ENCODE measurements around the gene LILRB3.
"Not testable (repeated sequence)": the region's sequence is repeated elsewhere in the genome, so short reads cannot be mapped to it uniquely, and the experiment has no call there.

The LILRB3 gene

DNA sequence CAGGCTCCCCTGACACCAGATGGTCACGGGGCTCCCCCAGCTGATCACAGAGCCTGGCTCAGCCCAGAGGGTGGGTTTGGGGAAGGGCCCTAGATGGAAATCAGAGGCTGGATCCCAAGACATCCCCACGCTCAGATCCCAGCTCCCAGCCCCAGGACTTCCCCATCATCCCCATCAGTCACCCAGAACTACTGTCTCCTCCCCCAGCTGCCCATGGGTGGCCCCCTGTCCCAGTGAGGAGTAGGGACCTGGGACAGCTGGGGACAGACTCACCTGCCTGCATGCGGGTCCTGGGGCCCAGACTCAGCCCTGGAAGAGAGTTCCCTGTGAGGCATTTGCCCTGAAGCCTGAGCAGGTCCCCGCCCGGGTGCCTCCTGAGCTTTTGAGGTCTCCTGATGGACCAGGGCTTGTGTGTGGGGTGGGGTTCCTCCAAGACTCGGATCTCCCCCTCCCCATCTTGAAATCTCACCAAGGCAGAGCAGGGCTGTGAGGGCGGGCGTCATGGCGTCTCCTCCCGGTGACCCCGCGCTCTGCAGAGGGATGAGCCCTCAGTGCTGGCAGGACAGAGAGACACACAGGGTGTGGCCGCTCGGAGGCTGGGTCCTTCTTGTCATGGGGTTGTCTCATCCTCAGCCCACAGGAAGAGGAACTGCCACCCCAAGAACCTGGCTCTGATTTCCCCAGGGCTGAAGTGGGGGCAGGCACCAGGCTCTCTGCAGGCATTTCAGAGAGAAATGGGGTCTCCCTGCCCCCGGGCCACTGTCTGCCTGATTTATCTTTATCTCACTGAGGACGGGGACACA, at the start of gene LILRB3:
LILRB3 (minus strand) TSS at position 534 of the 803 bp plus-strand sequence; CDS start at position 503, 31 bp downstream.
- not testable (repeated sequence) for H3K4me3 ChIP-seq (replicated peaks; ENCODE audit: low read depth, low read length); DNase-seq (ENCODE audit: low read depth)

- H3K4me3 ChIP-seq (replicated peaks; ENCODE audit: low read depth, low read length); DNase-seq (ENCODE audit: low read depth): not testable (repeated sequence)
Measured at GRCh38 chr19:54272181-54272580, 49.4 kb upstream of the LILRB3 start.

DNA sequence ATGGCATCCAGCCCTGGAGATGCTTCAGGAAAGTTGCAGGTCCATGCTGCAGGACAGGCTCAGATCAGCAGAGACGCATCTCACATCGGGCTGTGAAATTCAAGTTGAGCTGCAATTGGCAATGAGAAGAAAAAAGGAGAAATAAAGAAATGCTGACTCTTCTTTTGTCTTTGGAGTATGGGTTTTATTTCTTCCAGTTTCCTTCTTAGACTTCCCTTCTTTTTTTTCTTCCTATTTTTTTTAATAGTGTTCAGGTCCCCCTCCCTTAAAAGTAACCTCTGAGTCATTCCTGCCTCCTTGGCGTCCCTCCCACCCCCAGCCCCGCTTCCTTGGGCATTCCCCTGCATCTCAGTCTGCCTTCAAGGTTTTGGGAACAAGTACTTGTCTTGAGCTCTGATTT, 48.8 kb upstream of the LILRB3 start:
- not testable (repeated sequence) for DNase-seq (ENCODE audit: low read depth); H3K4me3 ChIP-seq (replicated peaks; ENCODE audit: low read depth, low read length)

- DNase-seq (ENCODE audit: low read depth) = no peak
- H3K4me3 ChIP-seq (replicated peaks; ENCODE audit: low read depth, low read length) = no peak overlapping the region
- no peak for TF ChIP-seq CTCF (IDR thresholded peaks at IDR 0.05; ENCODE audit: low read length, missing control alignments)
Measured at GRCh38 chr19:54271106-54271505, 48.3 kb upstream of the LILRB3 start.

DNA sequence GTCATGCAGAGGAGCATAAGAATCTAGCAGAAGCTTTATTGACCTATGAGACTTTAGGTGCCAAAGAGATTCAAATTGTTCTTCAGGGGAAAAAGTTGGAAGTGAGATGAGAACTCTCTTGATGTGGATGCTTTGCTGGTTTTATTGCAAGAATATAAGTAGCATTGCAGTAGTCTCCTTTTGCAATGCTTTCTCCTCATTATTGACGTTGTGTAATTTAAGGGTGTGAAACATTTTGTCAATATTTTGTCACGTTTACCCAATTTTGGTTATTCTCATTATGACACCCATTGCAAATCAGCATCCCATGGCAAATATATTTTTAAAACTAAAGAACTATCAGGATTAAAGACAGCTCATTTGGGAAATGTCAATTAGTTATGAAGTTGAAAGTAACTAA, 46.1 kb upstream of the LILRB3 start:
- DNase-seq (ENCODE audit: low read depth) = no peak
- no peak overlapping the region for H3K4me3 ChIP-seq (replicated peaks; ENCODE audit: low read depth, low read length)
- no peak for TF ChIP-seq CTCF (IDR thresholded peaks at IDR 0.05; ENCODE audit: low read length, missing control alignments)

GRCh38 chr19:54266133-54266532, 43.3 kb upstream of the LILRB3 start:
- TF ChIP-seq CTCF (IDR thresholded peaks at IDR 0.05; ENCODE audit: low read length, missing control alignments) = peak; percentile 79

DNA sequence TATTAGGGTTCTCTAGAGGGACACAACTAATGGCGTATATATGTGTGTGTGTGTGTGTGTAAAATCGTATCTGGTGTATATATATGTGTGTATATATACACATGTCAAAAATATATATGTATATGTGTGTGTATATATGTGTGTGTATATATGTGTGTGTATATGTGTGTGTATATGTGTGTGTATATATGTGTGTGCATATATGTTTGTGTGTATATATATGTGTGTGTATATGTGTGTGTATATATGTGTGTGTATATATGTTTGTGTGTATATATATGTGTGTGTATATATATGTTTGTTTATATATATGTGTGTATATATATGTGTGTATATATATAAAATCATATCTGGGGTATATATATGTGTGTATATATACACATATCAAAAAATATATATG, 39.7 kb upstream of the LILRB3 start:
- no peak for TF ChIP-seq CTCF (IDR thresholded peaks at IDR 0.05; ENCODE audit: low read length, missing control alignments)
- DNase-seq (ENCODE audit: low read depth) = no peak

More at GRCh38 chr19:54266133-54266532, 43.3 kb upstream of the LILRB3 start:
- H3K4me3 ChIP-seq (replicated peaks; ENCODE audit: low read depth, low read length) = no peak overlapping the region
- peak; percentile 75 for DNase-seq (ENCODE audit: low read depth)

GRCh38 chr19:54262066-54262465, 39.3 kb upstream of the LILRB3 start:
- DNase-seq (ENCODE audit: low read depth) = no peak
- no peak overlapping the region for H3K4me3 ChIP-seq (replicated peaks; ENCODE audit: low read depth, low read length)
- no peak for TF ChIP-seq CTCF (IDR thresholded peaks at IDR 0.05; ENCODE audit: low read length, missing control alignments)

More for the DNA sequence above, 39.7 kb upstream of the LILRB3 start:
- H3K4me3 ChIP-seq (replicated peaks; ENCODE audit: low read depth, low read length) = no peak overlapping the region

Measured in fibroblast of pulmonary artery (primary cell).